Measurements from ENCODE around the gene GJB6. TPM values are rescaled to one million over a fixed set of nuclear protein-coding genes. Genes with fewer than 3 reads are reported as not detected.

GJB6 gene
- total RNA-seq, 1 donor from 2014 or later = 369 TPM

DNA sequence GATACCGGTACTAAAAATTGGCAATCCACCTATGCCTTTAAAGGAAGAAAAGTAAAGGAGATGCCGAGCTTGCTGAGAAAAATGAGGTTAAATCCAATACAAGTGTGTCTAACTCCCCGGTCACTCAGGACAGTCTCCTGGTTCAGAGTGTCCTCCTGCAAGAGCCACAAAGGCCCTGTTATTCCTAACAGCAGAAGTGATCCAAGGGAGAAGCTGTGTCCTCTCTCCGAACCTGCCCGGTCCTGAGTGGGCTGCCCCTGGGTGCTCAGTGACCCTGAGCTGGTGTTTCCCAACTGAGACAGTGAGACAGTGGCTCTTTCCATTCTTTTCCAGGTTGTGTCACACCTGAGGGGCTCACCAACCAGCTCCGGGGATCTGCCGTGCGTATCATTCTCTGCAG is 4.8 kb downstream of the GJB6 start:
- no peak for ATAC-seq

DNA sequence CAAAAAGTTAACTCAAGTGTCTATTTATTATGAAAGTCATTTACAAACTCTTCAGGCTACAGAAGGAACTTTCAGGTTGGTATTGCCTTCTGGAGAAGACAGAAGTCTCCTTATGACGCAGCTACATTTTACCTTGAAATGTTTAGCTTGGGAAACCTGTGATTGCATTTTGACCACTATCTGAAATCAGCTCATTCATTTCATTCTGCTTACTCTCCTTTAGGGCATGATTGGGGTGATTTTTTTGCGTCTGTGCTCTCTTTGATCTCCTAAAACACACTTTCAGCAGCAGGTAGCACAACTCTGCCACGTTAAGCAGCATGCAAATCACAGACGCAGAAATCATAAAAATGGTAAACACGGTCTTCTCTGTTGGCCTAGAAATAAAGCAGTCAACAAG is 9.6 kb downstream of the GJB6 start:
- no peak for ATAC-seq

DNA sequence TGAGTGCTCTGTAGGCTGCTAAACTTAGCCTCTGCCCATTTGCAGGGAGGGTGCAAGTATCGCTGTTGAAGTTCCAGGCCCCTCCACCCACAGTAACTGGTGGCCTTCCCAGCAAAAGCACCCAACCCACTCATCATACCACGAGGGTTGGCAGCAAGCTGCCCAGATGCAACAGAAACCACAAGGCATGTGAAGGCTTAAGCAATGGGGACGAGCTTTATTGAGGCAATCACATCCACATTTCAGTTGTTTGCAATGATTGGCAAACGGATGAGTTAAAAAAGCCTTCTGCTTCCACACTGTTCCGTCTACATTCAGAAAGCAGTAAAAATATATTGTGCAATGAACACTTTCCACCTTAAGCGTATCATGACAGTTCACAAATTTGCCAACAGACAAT is 10.3 kb downstream of the GJB6 start:
- no peak for ATAC-seq

DNA sequence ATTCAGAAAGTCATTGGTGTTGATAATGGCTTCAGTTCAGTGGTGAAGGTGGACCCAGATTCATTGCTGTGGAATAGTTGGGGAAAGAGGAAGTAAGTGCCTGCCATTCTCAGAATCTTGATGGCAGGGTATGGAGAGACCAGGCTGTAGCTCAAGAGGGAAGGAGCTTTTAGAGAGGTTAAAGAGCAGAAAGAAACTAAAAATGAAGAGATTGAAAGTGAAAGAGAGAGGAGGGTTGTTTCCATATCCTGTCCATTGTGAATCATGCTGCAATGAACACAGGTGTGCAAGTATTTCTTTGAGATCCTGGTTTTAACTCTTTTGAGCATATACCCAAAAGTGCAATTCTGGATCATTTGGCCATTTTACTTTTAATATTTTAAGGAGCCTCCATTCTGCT is 12.5 kb downstream of the GJB6 start:
- no peak for ATAC-seq

DNA sequence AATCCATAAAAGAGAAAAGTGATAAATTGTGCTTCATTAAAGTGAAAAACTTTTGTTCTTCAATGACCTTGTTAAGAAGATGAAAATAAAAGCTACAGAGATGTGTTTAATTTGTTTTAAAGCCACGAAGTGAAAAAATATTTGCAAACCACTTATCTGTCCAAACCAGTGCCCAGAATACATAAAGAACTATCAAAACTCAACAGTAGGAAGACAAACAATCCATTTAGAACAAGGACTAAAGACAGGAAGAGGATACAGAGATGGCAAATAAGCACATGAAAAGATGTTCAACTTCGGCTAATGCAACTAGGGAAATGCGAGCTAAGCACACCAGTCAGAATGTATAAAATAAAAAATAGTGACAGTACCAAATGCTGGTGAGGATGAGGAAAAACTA is 15.0 kb downstream of the GJB6 start:
- no peak for ATAC-seq

DNA sequence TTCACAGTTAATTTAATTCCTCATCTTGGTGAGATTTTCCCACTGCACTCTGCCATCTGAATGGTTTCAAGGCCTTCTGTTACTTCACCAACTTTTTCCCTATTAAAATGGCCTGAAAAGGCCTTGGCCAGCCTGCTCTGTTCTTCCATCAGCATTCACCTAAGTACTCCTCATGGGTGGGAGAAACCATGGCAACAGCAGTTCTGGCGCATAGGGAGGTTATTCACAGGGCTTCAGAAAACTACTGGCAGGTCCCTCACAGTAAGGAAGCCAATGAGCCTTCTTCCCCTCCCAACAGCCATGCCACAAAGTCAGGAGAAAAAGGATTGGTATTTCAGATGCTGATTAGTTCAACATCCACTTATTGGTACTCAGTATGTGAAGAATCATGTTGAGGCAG is 22.2 kb downstream of the GJB6 start:
- no peak for ATAC-seq

DNA sequence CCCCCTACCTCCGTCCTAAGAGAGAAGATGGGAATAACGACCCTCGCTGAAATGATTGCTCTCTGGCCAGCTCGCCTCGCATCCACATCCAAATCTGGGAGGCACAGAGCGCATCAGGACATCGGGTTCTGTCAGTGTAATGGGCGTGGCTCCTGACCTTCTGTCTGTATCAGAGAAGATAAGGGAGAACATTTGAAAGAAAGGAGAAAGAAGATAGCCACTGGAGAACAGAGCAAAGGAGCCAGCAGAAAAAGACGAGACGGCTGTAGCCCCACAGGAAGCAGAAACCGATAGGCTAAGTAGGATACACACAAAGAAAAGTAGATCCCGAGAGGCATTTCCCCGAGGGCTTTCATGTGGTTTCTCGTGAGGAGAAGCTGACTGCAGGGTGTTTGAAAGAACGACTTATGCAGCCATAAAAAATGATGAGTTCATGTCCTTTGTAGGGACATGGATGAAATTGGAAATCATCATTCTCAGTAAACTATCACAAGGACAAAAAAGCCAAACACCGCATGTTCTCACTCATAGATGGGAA is 25.4 kb downstream of the GJB6 start:
- no peak for ATAC-seq

DNA sequence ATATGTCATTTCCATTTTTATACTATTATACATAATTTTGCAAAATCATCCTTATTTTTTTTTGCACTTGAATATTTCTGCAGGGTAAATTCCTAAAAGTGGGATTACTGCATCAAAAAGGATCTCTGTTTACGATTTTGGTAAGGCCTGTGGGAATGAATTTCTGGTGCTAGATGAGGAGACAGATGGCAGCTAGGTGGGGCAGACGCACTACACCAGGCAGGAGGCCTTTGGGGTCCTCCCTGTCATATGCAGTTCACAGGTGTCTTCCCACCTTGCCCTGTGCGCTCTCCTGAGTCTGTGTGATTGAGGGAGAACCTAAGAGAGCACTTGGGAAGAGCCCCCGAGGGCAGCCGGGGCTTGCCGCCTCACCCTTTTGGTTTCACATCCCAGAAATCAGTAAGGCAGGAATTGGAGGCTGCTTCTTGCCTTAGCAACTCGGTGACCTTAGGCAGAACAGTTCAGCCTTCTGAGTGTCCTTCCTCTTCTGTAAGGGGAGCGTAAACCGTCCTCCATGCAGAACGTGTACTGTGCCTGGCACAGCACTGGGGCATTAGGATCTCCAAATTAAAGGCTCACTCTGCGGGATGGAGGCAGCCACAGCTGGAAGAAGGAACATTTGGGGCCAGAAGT is 25.9 kb downstream of the GJB6 start:
- ATAC-seq = no peak

DNA sequence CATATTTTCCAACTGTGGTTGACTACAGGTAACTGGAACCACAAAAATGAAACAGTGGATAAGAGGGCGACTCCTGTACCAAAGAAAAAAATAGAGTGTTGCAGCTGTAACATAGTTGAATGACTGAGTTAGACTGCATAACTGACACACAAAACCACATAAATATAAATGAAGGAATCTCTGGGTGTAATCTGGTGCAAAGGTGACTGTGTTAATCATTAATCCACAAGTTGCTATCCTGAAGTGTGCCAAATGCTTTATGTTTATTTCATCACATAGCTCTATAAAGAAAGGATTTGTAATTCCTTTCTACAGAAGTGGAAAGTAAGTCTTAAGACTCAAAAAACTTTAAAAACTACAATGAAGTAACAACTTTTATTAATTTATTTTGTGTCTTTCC is 33.3 kb downstream of the GJB6 start:
- no peak for ATAC-seq

DNA sequence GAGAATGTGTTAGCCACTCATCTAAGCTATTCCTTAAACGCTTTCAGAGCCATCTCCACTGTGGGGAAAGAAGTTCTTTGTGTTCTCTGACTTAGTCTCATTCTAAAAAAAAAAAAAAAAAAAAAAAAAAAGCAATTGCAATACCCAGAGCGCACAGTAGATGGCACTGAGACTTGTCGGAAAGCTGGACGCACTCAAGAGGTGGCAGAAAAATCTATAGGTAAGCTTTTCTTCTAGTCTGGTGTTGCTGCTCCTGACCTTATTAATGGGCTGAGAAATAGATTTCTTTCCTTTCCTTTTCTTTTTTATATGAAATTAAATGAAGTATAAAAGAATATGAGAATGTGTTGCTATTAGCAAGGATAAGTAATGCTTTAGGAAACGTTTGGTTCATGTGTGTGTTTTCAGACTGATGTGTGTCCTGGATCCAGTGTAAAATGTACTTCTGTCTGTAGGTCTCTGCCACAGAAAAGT is 34.7 kb downstream of the GJB6 start:
- no peak for ATAC-seq

DNA sequence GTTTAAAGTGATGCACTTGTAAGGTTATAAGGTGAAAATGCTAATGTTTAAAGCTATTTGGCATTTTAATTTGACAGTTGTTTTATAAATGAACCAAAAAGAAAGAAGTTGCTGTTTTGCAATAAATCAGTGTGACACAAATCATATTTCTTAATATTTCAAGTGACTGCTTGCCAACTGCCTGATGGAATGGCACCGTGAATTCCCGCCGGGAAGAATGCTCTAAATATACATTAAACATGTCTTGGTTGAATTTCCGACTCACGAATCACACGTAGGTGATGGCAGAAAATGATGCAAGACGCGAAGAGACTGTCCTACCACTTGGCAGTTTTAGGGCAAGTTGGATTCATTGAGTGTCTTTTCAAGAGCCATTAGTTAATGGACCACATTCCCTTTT is 36.3 kb downstream of the GJB6 start:
- ATAC-seq = no peak

DNA sequence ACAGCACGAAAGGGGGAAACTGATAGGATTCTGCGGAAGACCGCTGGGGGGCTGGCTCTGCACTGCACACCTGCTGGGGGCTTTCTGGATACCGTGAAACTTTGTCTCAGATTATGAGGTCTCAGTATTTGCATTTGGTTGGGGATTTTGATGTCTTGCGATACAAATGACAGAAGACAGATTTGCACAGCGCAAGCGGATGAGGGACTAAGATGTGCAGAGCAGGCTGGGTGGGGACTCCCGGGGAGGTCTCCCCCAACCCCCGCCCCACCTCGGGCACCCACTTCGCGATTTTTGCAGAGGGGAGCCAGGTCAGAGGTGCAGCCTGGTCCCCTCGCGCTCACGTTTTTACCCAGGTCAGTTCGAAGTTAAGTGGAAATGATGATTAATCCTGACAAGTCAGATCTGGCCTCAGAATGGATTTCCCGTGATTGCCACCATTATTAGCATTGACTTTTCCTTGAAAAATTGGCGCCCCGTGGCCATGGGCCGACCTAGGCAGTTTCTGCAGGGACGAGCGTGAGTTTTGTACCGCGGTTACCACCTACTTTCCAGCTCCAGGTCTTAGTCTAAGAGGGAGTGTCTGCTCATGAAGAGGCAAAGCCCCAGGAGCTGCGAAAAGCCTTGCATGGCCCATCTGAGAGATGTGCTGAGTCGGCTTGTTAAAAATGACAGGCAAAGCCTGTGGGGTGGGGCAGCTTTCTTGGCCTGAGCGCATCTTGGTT is 38.0 kb downstream of the GJB6 start:
- peak; percentile 56 for ATAC-seq

DNA sequence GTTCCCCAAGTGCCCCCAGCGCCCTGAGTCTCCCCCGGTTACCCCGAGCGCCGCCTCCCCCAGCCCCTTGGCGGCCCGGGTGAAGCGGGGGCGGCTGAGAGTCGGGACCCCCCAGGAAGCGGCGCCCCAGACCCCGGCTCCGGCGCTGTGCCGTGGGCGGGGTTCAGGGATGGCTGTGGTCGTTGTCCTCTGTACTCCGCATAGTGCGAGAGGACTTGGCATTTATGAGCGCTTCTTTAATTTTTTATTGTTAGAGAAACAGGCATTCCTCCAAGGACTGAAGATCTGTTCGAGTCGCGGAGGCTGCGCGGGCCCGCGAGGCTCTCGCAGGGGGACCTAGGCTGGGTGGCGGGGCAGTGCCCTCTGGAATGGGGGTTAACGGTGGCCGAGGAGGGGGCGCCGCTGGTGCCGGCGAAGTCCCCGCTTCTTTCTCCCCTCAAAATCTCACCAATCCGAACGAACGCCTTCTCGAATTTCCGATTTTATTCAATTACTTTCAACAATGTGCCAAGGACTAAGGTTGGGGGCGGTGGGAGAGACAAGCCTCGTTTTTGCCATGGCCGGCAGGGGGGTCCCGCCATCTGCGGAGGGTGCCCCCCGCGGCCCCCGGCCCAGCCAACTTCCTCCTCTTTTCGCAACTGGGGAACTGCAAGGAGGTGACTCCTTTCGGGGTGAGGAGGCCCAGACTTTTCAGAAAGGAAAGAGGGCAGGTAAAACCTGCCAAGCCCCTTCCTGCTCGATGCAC is 38.8 kb downstream of the GJB6 start:
- no peak for ATAC-seq

DNA sequence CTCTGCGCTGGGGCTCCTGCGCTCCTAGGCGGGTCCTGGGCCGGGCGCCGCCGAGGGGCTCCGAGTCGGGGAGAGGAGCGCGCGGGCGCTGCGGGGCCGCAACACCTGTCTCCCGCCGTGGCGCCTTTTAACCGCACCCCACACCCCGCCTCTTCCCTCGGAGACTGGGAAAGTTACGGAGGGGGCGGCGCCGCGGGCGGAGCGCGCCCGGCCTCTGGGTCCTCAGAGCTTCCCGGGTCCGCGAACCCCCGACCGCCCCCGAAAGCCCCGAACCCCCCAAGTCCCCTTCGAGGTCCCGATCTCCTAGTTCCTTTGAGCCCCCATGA is 39.3 kb downstream of the GJB6 start, which contains the start of gene GJB2:
Gene GJB2, minus strand, starts transcription at position 103 of the 326 bp plus-strand sequence. CDS start 3,357 bp downstream, outside the sequence.
- peak; percentile 61 for ATAC-seq

DNA sequence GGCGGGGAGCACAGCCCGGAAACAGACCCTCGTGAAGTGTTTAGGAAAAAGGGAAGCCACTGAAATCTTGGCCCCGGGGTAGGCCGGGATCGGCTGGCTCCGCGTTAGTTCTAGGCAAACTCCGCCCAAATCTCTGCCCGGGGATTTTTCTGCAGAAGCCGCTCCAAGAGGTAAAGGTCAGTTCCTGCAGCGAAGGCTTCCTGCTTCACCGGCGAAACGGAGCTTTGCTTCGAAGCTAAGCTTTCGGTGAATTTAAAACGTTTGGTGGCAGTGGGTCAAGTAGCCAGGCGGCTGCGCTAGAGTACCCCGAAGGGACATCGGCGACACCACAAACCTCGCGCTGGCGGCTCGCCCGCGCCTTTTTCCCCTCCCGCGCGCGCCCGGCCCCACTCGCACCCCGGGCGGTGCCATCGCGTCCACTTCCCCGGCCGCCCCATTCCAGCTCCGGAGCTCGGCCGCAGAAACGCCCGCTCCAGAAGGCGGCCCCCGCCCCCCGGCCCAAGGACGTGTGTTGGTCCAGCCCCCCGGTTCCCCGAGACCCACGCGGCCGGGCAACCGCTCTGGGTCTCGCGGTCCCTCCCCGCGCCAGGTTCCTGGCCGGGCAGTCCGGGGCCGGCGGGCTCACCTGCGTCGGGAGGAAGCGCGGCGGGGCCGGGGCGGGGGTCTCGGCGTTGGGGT is 39.8 kb downstream of the GJB6 start:
- ATAC-seq = no peak

DNA sequence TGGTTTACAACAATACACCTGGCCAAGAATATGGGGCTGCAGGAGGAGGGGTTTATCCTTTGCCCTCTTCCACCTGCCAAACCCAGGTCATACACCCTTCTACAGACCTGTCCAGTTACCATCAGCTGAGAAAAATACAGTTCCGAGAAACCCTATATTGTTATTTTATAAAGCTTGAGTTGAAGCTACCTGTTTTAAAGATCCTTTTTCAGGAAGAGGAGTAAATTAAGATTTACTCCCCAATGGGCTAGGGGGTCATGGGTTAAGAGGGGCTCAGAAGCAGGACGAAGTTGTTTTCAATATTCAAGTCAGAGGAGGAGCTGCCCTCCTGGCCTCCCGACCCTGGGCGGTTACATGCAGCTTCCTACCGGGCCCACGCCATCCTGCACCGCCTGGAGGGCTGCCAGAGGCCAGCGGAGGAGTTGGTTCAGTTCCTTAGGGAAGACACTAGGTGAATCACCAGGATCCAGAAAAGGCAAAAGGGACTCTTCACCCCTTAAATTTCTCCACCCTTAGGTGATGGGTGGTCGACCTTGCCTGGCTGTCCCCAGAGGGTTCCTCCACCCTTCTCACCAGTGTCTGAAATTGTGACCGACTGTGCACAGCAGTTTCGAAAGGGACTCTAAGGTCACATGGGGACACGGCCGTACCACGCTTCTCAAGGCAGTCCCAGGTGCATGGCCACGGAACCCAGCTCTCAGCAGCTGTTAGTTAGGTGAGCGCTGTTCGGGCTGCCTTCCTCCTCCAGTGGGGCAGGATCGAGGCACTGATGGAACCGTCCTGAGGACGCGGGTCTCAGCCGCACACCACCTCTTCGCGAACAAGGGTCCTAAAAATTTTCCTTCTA is 40.6 kb downstream of the GJB6 start:
- peak; percentile 2 for ATAC-seq

DNA sequence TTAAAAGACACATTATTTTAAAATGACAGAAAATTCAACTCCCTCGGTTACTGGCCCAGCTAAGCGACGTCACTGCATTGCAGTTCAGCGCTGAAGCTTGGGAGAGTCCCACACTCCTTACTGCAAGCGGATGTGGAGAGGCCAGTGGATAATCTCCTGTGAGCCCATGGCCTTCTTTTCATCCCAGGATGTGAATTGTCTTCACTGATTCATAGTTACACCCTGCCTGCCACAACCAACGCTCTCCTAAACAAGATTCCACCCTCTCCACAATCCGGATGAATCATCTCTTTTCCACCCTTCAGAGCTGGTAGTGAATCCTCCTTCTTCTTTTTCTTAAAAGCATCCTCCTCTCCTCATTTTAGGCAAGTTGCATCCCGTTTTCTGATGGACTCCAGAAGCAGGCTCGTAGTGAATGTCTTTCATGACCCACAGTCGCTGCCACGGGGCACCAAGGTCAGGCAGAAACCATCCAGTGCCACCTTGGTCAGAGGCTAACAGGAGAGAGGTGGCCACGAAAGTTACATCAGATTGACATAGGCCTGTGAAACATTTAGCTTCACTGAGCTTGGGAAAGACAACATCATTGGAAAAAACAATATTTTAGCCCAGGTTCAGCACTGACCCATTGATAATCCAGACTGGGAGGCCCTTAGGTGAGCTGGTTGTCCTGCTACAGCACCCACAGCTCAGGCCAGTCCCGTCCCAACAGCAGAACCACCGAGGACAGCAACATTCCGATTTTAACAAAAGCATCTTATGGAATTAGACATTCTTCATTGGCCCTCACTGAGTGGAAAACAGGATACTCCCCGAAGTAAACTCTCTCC is 41.4 kb downstream of the GJB6 start:
- ATAC-seq = peak; percentile 48

DNA sequence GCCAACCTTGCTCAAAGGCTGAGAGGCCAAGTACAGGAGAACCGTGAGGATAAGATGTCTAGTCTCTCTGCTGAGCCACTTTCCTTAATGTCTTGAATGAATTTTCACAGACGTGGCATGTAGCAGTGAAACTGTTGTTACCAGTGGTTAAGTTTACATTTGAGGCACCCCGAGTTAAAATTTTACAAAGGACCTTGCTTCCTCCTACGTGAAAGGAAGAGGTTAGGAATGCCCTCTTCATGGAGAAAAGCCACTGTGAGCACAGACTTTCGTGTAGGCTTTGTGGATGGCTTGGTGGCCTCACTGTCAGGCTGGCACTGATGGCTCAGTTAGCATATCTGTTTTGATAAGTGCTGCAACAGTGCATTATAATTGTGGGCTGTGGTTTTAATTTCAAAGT is 42.0 kb downstream of the GJB6 start:
- ATAC-seq = no peak

DNA sequence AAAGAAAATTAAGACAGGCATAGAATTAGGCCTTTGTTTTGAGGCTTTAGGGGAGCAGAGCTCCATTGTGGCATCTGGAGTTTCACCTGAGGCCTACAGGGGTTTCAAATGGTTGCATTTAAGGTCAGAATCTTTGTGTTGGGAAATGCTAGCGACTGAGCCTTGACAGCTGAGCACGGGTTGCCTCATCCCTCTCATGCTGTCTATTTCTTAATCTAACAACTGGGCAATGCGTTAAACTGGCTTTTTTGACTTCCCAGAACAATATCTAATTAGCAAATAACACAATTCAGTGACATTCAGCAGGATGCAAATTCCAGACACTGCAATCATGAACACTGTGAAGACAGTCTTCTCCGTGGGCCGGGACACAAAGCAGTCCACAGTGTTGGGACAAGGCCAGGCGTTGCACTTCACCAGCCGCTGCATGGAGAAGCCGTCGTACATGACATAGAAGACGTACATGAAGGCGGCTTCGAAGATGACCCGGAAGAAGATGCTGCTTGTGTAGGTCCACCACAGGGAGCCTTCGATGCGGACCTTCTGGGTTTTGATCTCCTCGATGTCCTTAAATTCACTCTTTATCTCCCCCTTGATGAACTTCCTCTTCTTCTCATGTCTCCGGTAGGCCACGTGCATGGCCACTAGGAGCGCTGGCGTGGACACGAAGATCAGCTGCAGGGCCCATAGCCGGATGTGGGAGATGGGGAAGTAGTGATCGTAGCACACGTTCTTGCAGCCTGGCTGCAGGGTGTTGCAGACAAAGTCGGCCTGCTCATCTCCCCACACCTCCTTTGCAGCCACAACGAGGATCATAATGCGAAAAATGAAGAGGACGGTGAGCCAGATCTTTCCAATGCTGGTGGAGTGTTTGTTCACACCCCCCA is 43.2 kb downstream of the GJB6 start:
- ATAC-seq = peak; percentile 4

DNA sequence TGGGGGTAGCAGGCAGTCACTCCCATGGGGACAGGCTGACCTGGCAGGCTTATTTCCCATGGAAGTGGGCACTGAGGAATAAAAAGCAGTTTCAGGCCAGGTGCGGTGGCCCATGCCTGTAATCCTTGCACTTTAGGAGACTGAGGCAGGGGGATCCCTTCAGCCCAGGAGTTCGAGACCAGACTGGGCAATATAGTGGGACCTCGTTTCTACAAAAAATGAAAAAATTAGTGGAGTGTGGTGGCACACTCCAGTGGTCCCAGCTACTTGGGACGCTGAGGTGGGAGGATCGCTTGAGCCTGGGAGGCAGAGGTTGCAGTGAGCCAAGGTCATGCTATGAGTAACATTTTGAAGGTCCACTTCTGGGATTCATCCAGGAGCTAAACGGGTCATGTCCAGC is 45.3 kb downstream of the GJB6 start:
- no peak for ATAC-seq

Measured in esophagus mucosa (tissue), 1 donor.